T follicular helper cell (primary cell): ENCODE data around the gene PLEKHN1.

ENCODE experiments used
- DNase-seq: peaks from one replicate; pipeline ENCODE4 v3.0.0-alpha.2; 2020; ENCODE audit warnings: low read depth

The PLEKHN1 gene

DNA sequence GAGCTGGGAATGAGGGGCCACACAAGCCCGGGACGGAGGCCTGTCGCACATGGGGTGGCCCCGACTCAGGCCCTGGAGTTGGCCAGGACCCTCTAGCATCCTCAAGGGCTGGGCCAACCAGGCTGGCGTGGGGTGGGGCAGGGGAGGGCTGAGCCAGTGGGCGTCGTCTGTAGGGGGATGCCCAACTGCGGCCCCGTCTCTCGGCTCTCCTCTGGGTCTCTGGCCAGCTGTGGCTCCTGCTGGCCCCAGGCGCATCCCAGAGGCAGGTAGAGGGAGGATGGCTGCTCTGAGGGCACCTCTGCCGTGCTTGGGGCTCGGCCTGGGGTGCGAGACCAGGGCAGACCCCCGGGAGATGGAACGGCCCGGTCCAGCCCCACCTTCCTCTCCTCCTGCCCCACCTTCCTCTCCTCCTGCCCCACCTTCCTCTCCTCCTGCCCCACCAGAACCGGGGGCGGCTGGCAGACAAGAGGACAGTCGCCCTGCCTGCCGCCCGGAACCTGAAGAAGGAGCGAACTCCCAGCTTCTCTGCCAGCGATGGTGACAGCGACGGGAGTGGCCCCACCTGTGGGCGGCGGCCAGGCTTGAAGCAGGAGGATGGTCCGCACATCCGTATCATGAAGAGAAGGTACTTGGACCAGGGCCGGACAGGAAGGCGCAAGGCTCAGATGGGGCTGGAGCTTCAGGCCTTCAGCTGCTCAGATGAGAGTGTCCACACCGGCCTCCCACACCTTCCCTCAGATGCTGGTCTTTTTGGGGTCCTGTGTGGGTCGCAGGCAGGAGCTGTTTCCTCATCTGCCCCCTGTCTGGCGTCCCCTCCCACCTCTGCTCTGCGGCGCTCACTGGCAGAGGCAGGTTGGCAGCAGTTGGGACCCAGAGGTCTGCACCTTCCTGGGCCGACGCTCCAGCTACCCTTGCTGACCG, 36.3 kb upstream of the PLEKHN1 start:
- DNase-seq, result no peak

GRCh38 chr1:930633-931138, 35.6 kb upstream of the PLEKHN1 start:
- DNase-seq, result no peak

DNA sequence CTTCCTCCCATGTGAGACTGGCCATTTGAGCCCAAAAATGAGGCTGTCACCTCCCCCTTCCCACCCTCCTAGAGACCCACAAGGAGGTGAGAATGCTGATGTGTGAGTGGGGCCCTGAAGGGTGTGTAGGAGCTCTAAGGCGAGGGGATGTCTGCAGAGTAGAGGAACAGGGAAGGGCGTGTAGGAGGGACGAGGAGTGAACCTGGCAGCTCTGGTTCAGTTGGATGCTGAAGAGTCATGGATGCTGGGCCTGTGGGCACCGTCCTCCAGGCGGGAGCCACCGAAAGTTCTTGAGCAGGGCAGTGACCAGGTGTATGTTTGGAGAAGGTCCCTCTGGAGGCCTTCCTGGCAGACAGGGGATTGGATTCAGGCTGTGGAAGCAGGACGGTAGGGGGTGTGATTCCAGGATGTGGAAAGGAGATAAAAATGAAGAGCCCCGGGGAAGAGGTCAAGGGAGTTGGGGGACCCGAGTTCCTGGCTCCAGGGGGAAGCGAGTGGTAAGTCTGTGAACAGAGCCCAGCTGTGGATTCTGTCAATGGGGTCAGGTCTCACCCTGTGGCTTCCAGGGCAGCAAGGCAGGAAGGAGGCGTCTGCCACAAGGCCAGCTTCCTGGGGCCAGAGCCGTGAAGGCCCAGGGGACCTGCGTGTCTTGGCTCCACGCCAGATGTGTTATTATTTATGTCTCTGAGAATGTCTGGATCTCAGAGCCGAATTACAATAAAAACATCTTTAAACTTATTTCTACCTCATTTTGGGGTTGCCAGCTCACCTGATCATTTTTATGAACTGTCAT, 34.7 kb upstream of the PLEKHN1 start:
- no peak for DNase-seq

DNA sequence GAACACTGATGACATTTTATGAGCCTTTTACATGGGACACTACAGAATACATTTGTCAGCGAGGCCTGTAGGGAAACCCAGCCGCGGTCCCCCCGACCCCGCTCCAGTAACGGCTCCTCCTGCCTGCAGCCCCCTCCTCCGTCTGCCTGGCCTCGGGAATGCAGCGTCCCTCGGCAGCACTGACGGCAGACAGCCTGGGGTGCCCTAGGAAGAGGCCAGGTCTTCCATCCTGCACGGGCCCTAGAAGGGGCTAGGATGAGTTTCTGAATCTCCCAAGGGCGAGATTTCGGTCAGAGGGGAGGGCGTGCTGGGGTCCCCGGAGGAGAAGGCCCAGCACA, 34.1 kb upstream of the PLEKHN1 start:
- no peak for DNase-seq

GRCh38 chr1:932776-933602, 33.3 kb upstream of the PLEKHN1 start:
- DNase-seq, result no peak

DNA sequence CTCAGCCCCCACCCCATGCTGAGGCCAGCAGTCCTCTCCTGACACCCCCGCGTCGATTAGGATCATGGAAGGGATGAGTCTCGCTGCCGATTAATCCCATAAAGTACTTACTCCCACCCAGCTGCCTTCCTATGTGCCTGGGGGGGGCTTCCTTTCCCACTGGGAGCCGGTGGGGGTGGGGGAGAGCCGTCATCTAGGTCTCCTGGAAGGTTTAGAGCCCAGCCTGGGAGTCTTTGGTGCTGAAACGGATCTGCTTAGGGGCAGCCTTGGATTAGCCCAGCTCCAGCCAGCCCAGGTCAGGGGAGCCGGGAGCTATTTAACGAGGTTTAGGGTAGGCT, 32.7 kb upstream of the PLEKHN1 start:
- no peak for DNase-seq

- DNase-seq, result no peak
Measured at GRCh38 chr1:934991-935750, 31.1 kb upstream of the PLEKHN1 start.

DNA sequence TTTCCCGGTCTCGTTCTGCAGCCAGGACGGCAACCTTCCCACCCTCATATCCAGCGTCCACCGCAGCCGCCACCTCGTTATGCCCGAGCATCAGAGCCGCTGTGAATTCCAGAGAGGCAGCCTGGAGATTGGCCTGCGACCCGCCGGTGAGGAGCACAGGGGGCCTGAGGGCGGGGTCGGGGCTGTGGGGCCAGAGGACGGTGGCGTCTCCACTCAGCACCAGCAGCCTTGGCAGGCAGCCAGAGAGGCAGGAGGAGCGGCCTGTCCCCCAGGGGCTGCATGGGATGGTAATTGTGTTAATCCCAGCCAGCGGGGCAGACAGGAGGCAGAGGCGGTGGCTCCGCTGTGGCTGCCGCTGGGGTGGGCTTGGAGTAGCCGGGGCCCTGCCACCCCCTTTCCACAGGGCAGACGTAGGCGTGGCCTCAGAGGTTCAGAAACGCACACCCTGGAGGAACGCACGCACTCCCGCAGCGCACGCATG, 30.5 kb upstream of the PLEKHN1 start:
- no peak for DNase-seq

DNA sequence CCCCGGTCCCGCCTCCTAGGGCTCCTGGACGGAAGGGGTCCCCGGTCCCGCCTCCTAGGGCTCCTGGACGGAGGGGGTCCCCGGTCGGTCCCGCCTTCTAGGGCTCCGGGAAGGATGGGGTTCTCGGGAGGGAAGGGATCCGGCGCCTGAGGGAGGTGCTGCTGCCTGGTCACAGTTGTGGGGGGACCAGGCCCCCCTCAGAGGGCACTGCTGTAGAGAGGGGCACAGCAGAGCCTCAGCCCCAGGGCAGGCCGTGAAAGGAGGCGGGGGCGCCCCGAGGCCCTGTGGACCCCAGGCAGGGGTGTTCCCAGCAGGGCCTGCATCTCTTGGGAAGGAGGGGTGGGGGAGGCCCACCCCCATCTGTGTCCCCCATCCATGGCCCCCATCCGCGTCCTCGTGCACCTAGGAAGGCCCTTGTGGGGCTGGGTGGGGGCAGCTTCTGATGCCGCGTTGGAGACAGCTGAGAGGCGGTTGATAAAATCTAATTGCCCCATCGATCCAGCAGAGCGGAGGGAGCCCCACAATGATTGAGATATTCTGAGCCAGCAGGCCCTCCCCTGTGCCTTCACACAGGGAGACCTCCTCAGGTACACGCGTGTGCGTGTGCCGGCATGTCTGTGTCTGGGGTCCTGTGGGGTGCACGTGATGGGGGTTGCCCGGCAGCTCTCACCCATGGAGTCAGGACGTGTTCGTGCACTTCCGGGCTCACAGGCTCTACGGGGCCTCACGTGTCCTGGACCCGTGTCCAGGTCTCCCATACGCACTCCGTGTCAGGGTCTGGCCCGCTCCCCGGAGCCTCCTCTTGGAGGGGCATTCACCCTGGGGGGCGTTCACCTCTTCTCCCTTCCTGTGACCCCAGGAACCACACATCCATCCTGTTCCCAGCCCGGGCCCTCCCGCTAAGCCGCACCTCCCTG, 29.7 kb upstream of the PLEKHN1 start:
- no peak for DNase-seq

DNA sequence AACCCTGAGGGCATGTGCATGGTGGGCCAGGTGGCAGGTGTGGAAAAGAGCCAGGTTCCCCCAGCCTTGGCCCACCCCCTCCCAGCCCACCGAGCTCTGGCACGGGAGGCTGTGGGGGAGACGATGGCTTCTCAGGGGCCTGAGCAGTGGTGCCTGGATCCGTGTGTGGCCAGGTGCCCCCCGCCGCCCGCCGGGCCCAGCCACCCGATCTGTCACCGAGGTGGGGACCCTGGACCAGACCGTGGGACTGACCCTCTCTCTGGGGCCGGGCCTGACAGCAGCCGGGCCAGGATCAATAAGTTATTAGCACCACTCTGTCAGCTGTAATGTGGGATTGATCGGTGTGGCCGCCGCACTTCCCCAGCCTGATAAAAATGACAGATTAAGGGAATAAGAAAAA, 28.8 kb upstream of the PLEKHN1 start:
- no peak for DNase-seq

DNA sequence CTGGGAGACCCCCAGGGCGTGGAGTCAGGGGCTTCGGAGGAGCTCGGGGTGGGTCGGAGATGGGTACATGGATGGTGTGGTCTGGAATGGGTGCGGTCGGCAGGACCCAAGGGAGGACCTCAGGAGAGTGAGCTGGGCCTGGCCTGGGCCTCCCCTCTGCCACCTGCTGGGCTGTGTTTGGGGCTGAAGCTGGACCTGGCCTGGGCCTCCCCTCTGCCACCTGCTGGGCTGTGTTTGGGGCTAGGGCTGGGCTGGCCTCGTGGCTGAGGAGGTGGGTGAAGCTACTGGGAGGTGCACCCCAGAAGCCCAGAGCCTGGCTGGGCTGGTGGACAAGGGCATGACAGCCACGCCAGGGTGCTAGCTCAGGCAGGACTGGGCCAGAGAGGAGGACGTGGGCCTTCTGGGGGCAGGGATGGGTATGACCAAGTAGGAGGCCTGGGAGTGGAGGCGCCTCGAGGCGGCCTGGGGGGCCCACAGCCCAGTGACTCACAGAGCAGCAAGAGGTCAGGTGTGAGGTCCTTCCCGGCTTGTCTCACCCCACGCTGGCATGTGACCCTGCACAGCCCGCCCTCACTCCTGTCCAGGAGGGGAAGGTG, 28.1 kb upstream of the PLEKHN1 start:
- no peak for DNase-seq

DNA sequence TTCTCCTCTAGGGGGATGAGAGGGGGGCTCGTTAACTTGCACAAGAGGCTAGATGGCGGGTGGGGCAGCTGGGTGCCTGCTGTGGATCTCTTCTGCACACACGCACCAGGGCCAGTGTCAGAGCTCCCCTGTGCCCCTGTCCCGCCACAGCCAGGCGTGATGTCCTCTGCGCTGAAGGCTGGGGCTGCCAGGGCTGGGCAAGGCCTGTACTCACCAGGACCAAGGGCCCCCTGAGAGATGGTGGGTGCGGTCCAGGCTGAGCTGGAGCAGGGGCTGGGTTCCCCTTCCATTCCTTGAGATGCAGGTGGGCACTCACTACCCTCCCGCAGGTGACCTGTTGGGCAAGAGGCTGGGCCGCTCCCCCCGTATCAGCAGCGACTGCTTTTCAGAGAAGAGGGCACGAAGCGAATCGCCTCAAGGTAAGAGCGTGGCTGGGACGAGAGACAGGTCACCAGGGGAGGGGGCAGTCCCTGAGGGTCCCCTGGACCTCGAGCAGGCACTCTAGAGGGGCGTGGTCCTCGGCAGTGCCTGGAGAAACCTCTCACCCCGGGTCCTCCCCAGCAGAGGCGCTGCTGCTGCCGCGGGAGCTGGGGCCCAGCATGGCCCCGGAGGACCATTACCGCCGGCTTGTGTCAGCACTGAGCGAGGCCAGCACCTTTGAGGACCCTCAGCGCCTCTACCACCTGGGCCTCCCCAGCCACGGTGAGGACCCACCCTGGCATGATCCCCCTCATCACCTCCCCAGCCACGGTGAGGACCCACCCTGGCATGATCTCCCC, 27.4 kb upstream of the PLEKHN1 start:
- no peak for DNase-seq

DNA sequence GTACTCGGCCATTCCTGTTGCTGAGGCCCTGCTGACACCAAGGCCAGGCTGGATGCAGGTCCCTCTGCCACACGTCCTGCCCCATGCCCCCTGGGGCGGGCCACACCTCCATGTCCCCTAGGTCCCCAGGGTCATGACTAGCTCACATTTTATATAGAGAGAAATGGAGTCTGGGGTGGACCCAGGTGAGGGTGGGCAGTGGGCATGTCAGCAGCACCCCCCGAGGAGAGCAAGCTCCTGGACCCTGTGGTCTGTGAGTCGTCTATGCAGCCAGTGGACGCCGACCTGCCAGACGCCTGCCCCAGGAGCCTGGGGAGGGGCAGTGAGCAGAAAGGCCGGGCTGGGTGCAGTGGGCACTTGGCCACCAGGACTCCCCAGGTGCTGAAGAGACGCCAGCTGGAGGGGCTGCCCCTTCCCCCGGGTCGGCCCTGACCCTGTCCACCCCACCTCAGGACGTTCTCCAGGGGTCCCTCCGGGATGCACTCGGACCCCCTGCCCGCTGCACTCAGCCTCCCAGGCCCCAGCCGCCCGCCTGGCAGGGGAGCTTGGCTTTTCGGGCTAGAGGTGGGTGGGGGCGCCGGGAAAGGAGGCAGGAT, 26.7 kb upstream of the PLEKHN1 start:
- no peak for DNase-seq

DNA sequence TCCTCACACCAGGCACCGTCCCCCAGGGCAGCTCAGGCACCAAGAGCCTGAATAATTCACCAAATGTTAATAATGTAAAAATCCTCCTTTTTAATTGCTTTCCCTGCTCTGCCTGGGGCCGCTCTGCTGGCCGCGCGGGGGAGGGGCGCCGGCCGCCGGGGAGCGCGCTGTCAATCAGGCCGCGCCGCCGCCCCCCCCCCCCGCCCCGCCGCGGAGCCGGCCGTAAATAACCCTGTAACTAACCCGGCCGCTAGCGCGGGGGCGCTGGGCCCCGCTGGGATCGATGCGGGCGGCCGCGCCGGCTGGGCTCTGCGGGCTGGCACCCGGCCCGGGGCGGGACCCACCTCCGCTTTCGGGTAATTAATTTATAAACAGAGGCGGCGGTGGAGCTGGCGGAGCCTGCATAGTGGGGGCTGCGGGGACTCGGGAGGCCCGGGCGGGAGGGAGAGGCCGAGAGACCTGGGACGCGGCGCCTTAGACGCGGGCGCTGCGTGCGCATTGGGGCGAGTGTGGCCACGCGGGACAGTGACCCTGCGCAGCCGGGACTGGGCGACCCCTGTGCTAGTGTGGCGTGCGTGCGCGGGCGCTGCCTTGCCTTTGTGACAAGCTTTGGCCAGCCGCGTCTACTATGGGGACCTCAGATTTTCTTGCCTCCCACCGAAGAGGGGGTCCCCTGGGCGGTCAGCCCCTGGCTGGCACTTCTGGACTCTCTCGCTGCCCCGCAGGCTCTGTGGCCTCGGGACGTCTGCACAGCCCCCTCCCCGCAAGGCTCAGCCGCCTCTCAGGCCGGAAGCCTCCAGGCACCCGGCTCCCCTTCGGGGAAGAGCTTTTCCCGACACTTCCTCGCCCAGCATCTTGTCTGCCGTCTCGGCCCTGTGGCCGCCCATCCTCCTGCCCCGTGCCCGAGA, 25.9 kb upstream of the PLEKHN1 start:
- no peak for DNase-seq

DNA sequence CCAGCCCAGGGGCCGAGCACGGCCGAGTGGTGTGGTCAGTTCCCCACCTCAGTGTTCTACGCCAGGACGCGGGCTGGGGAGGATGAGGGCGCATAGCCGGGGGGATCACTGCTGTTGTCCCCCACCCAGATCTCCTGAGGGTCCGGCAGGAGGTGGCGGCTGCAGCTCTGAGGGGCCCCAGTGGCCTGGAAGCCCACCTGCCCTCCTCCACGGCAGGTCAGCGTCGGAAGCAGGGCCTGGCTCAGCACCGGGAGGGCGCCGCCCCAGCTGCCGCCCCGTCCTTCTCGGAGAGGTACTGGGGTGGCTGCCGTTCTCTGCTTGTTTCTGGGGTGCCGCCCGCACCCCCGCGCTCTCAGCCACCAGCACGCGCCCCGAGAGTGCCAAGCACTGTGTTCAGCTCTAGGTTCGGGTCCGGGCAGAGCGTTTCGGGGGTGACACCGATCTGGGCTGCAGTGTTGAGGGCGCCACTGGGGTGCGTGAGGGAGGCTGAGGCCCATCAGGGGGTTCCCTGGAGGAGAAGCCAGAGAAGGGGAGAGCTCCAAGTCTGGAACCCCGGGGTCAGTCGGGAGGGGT, 25.2 kb upstream of the PLEKHN1 start:
- no peak for DNase-seq

- DNase-seq, result no peak
Measured at GRCh38 chr1:941588-942383, 24.5 kb upstream of the PLEKHN1 start.
